ENCODE data around the gene TMEM60. TPM values are rescaled to one million over a fixed set of nuclear protein-coding genes. Genes with fewer than 3 reads are reported as not detected.
A peak's percentile ranks its signal among the peaks of the same experiment; 100 is the strongest.

TMEM60 gene
- total RNA-seq, 2 donors from 2014 or later, result 9.6 TPM; not detected in 1

- no peaks in the 10 kb centered on the region for H3K36me3 ChIP-seq (replicated peaks in 1 of 2; ENCODE audit: insufficient read depth in 1 of 2, low read depth in 2 of 2)
- intact Hi-C loops (cut with DNase I), result no loop called here
- H3K9me3 ChIP-seq, result no peaks in the 10 kb centered on the region
- TF ChIP-seq CTCF (IDR thresholded peaks at IDR 0.05) (no peak), POLR2A (IDR thresholded peaks at IDR 0.05) (no peak)
- DNase-seq, result no peak
- H3K4me3 ChIP-seq, result no peak overlapping the region
- no peak for ATAC-seq
- peaks cover 36% of the 10 kb centered on the region for H3K4me1 ChIP-seq
- no peaks in the 10 kb centered on the region for H3K27me3 ChIP-seq
- H3K27ac ChIP-seq, result no peak overlapping the region
- WGBS, 2 donors, result 8 to 9% methylated on average over 1 of the region's 1 CpG
These were observed 40.6 kb downstream of the TMEM60 start for GRCh38 chr7:77757589-77757988.

GRCh38 chr7:77753173-77753572 lies 45.1 kb downstream of the TMEM60 start:
- 67 to 69% methylated on average over 1 of the region's 1 CpG for WGBS, 2 donors
- H3K4me3 ChIP-seq, result no peak overlapping the region
- no peak overlapping the region for H3K27ac ChIP-seq
- H3K9me3 ChIP-seq, result no peaks in the 10 kb centered on the region
- no peak for ATAC-seq
- H3K36me3 ChIP-seq (replicated peaks in 1 of 2; ENCODE audit: insufficient read depth in 1 of 2, low read depth in 2 of 2), result no peaks in the 10 kb centered on the region
- TF ChIP-seq POLR2A (IDR thresholded peaks at IDR 0.05) (no peak), CTCF (IDR thresholded peaks at IDR 0.05) (no peak)
- peaks cover 13% of the 10 kb centered on the region for H3K4me1 ChIP-seq
- DNase-seq, result no peak
- intact Hi-C loops (cut with DNase I), result loop anchor here (5.0 kb wide), 1 partner anchor 86 kb away; no protein-coding TSS in a partner anchor
- H3K27me3 ChIP-seq, result no peaks in the 10 kb centered on the region

GRCh38 chr7:77752016-77752415 lies 46.2 kb downstream of the TMEM60 start:
- no peak overlapping the region for H3K4me3 ChIP-seq
- no peaks in the 10 kb centered on the region for H3K36me3 ChIP-seq (replicated peaks in 1 of 2; ENCODE audit: insufficient read depth in 1 of 2, low read depth in 2 of 2)
- H3K27ac ChIP-seq, result no peak overlapping the region
- H3K27me3 ChIP-seq, result no peaks in the 10 kb centered on the region
- intact Hi-C loops (cut with DNase I), result loop anchor here (5.0 kb wide), 1 partner anchor 85 kb away; no protein-coding TSS in a partner anchor
- 45 to 62% methylated on average over 2 of the region's 2 CpGs for WGBS, 2 donors
- TF ChIP-seq POLR2A (IDR thresholded peaks at IDR 0.05) (no peak), CTCF (IDR thresholded peaks at IDR 0.05) (no peak)
- no peak for ATAC-seq
- DNase-seq, result peak in 1 of 4 donors; percentile 37
- H3K4me1 ChIP-seq, result peaks cover 15% of the 10 kb centered on the region
- no peaks in the 10 kb centered on the region for H3K9me3 ChIP-seq

GRCh38 chr7:77747718-77748117 lies 50.5 kb downstream of the TMEM60 start:
- no peaks in the 10 kb centered on the region for H3K9me3 ChIP-seq
- no peak overlapping the region for H3K4me3 ChIP-seq
- no peaks in the 10 kb centered on the region for H3K27me3 ChIP-seq
- H3K36me3 ChIP-seq (replicated peaks in 1 of 2; ENCODE audit: insufficient read depth in 1 of 2, low read depth in 2 of 2), result no peaks in the 10 kb centered on the region
- DNase-seq, result no peak
- no peak for TF ChIP-seq POLR2A (IDR thresholded peaks at IDR 0.05)
- no peak for TF ChIP-seq CTCF (IDR thresholded peaks at IDR 0.05)
- peaks cover 25% of the 10 kb centered on the region for H3K4me1 ChIP-seq
- 73 to 81% methylated on average over 1 of the region's 1 CpG for WGBS, 2 donors
- intact Hi-C loops (cut with DNase I), result no loop called here
- no peak for ATAC-seq
- H3K27ac ChIP-seq, result no peak overlapping the region

- no peak for TF ChIP-seq POLR2A (IDR thresholded peaks at IDR 0.05)
- no peak for TF ChIP-seq CTCF (IDR thresholded peaks at IDR 0.05)
- Histone ChIP-seq H3K4me1 (peaks cover 25% of the 10 kb centered on the region), H3K36me3 (replicated peaks in 1 of 2; ENCODE audit: insufficient read depth in 1 of 2, low read depth in 2 of 2) (no peaks in the 10 kb centered on the region), H3K4me3 (no peak overlapping the region), H3K27ac (peak overlapping the region in 1 of 4 donors; percentile 2), H3K27me3 (no peaks in the 10 kb centered on the region), H3K9me3 (no peaks in the 10 kb centered on the region)
- WGBS, 2 donors, result 37 to 38% methylated on average over 2 of the region's 2 CpGs
- DNase-seq (no peak), ATAC-seq (no peak)
- intact Hi-C loops (cut with DNase I), result no loop called here
These were observed 51.1 kb downstream of the TMEM60 start for GRCh38 chr7:77747178-77747577.

Measured in body of pancreas (tissue), 4 donors.